ENCODE results near the gene SLC24A4. TPM values are rescaled to one million over a fixed set of nuclear protein-coding genes. Genes with fewer than 3 reads are reported as not detected.

The SLC24A4 gene
- total RNA-seq, 3 donors from 2014 or later (not counting 1 experiment from before 2014, with no cell fraction given) = 1.1 to 3.2 (median 2.1) TPM

DNA sequence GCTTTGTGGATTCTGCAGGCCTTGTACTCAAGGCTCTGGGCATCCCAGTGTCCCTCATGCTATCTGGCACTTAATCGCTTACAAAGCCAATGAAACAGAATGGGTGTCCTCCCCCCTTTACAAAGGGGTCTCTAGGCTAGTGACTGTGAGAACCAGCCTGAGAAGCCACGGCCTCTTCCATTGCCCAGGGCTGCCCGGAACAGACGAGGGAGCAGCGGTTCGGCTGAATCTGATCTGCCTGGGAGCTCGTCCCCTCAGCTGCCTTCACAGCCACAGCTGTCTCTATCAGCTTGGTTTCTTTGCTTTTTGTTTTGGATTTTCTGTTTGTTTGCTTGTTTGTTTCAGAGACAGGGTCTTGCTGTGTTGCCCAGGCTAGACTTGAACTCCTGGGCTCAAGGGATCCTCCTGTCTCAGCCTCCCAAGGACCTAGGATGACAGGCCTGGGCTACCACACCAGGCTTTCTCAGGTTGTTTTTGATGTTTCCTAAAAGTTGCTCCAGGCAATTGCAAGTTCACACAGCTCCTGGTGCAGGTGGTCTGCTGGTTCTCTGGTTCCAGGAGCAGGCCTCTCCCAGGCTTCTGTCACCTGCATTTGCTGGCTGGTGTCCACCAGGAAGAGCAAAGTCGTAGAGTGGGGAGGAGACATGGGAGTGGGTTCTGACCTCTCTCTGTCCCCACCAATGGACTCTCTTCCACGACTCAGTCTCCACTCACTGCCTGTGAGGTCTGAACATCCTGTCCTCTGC, 179.7 kb downstream of the SLC24A4 start:
- no peak for DNase-seq

DNA sequence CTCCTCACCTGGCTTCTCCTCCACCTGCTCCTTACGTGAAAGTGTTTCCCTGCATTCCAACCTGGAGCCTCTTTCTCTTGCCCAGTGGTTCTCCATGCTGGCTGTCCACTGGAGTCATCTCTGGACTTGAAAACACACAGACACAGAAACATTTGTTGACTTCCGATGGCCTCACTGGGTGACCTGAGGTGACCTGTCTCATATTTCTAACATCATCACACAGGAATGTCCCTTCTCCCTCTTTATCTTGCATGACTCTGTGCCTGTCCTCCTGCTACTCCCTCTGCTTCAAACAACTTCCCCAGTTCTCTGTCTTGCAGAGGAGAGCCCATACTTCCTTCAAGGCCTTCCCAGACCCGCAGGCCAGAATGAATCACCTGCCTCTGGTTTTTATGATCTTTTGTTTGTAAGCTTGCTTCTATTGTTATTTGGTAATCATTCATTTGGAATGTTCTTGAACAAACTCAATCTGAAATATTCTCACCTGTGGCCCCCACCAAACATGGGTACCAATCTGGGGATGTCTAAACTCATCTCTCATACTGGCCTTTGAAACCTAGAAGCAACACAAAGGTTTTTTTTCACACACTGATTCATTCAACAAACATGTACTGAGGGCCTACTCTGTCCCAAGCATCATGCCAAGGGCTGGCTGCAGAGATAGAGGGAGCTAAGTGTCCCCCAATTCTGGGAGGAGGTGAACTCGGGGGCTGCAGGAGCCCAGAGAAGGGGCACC, 181.0 kb downstream of the SLC24A4 start:
- no peak for ATAC-seq
- Histone ChIP-seq H3K4me3 (ENCODE audit: low read length) (no peak overlapping the region), H3K36me3 (ENCODE audit: control insufficient read depth, insufficient read depth, low read length) (no peaks in the 10 kb centered on the region), H3K9me3 (ENCODE audit: control insufficient read depth, insufficient read depth, low read length) (no peaks in the 10 kb centered on the region), H3K4me1 (ENCODE audit: control insufficient read depth, insufficient read depth, low read length) (peaks cover 25% of the 10 kb centered on the region), H3K27ac (ENCODE audit: low read length) (no peak overlapping the region), H3K27me3 (ENCODE audit: control insufficient read depth, insufficient read depth, low read length) (no peaks in the 10 kb centered on the region)
- peaks cover 0 to 12% of the 10 kb centered on the region in 2 donors for H3K4me1 Mint-ChIP-seq
- H3K9me3 Mint-ChIP-seq = no peaks in the 10 kb centered on the region
- H3K27ac Mint-ChIP-seq = no peak overlapping the region
- intact Hi-C loops (cut with micrococcal nuclease) = no loop called here
- H3K4me3 Mint-ChIP-seq = no peak overlapping the region
- no peaks in the 10 kb centered on the region for H3K27me3 Mint-ChIP-seq (ENCODE audit: low read depth in 2 of 2)
- TF ChIP-seq, protein P1, sequence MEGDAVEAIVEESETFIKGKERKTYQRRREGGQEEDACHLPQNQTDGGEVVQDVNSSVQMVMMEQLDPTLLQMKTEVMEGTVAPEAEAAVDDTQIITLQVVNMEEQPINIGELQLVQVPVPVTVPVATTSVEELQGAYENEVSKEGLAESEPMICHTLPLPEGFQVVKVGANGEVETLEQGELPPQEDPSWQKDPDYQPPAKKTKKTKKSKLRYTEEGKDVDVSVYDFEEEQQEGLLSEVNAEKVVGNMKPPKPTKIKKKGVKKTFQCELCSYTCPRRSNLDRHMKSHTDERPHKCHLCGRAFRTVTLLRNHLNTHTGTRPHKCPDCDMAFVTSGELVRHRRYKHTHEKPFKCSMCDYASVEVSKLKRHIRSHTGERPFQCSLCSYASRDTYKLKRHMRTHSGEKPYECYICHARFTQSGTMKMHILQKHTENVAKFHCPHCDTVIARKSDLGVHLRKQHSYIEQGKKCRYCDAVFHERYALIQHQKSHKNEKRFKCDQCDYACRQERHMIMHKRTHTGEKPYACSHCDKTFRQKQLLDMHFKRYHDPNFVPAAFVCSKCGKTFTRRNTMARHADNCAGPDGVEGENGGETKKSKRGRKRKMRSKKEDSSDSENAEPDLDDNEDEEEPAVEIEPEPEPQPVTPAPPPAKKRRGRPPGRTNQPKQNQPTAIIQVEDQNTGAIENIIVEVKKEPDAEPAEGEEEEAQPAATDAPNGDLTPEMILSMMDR (IDR thresholded peaks at IDR 0.05) = no peak
- 97% methylated on average over 3 of the region's 4 CpGs for WGBS (ENCODE audit: insufficient coverage)
- no peak for DNase-seq
- no peaks in the 10 kb centered on the region for H3K36me3 Mint-ChIP-seq

More for the DNA sequence above, 179.7 kb downstream of the SLC24A4 start:
- H3K9me3 Mint-ChIP-seq = no peaks in the 10 kb centered on the region
- 96% methylated on average over 9 of the region's 9 CpGs for WGBS (ENCODE audit: insufficient coverage)
- no peaks in the 10 kb centered on the region for H3K9me3 ChIP-seq (ENCODE audit: control insufficient read depth, insufficient read depth, low read length)
- TF ChIP-seq, protein P1 (IDR thresholded peaks at IDR 0.05) = no peak
- peaks cover 25% of the 10 kb centered on the region for H3K4me1 ChIP-seq (ENCODE audit: control insufficient read depth, insufficient read depth, low read length)
- intact Hi-C loops (cut with micrococcal nuclease) = no loop called here
- H3K4me3 Mint-ChIP-seq = no peak overlapping the region
- H3K27me3 Mint-ChIP-seq (ENCODE audit: low read depth in 2 of 2) = no peaks in the 10 kb centered on the region
- no peaks in the 10 kb centered on the region for H3K36me3 Mint-ChIP-seq
- H3K27ac Mint-ChIP-seq = no peak overlapping the region
- H3K4me3 ChIP-seq (ENCODE audit: low read length) = no peak overlapping the region
- ATAC-seq = no peak
- H3K36me3 ChIP-seq (ENCODE audit: control insufficient read depth, insufficient read depth, low read length) = no peaks in the 10 kb centered on the region
- no peak overlapping the region for H3K27ac ChIP-seq (ENCODE audit: low read length)
- H3K27me3 ChIP-seq (ENCODE audit: control insufficient read depth, insufficient read depth, low read length) = no peaks in the 10 kb centered on the region
- peaks cover 2 to 12% of the 10 kb centered on the region in 2 donors for H3K4me1 Mint-ChIP-seq

DNA sequence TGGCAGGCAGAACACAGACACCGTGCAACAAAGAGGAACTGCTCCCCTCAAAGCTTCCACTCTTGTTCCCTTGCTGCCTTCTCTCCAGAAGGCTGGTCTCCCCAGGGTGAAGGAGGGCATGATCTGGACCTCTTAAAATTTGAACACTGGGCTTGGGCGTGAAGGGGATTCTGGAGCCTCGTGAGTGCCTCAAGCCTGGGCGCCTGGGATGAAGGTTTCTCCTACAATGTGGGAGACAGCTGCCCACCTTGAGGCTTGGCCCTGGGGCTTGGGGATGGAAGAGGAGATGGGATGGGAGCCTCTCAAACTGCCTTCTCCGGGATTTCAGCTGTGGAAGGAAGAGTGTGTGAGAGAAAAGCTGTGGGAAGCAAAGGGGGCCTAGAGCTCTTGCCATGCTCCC, 182.9 kb downstream of the SLC24A4 start:
- Mint-ChIP-seq H3K4me3 (no peak overlapping the region), H3K27ac (no peak overlapping the region), H3K4me1 (peaks cover 3 to 12% of the 10 kb centered on the region in 2 donors), H3K36me3 (no peaks in the 10 kb centered on the region), H3K27me3 (ENCODE audit: low read depth in 2 of 2) (no peaks in the 10 kb centered on the region), H3K9me3 (no peaks in the 10 kb centered on the region)
- WGBS (ENCODE audit: insufficient coverage) = 94% methylated on average over 5 of the region's 5 CpGs
- no peaks in the 10 kb centered on the region for H3K27me3 ChIP-seq (ENCODE audit: control insufficient read depth, insufficient read depth, low read length)
- no peak overlapping the region for H3K27ac ChIP-seq (ENCODE audit: low read length)
- H3K4me1 ChIP-seq (ENCODE audit: control insufficient read depth, insufficient read depth, low read length) = peaks cover 25% of the 10 kb centered on the region
- H3K9me3 ChIP-seq (ENCODE audit: control insufficient read depth, insufficient read depth, low read length) = no peaks in the 10 kb centered on the region
- no peaks in the 10 kb centered on the region for H3K36me3 ChIP-seq (ENCODE audit: control insufficient read depth, insufficient read depth, low read length)
- no peak overlapping the region for H3K4me3 ChIP-seq (ENCODE audit: low read length)
- no peak for DNase-seq
- intact Hi-C loops (cut with micrococcal nuclease) = no loop called here
- no peak for ATAC-seq
- TF ChIP-seq, protein P1 (IDR thresholded peaks at IDR 0.05) = no peak
